Right lobe of liver (tissue), 6 donors: ENCODE results near the gene NRIP2. TPM values are rescaled to one million over a fixed set of nuclear protein-coding genes. Genes with fewer than 3 reads are reported as not detected.

Source experiments
- ATAC-seq, 4 donors: fragments of 200-7000 bp; cut with Tn5 transposase; one replicate each; pipeline ENCODE4 v1.9.1; 2020; ENCODE audit warnings: mild to moderate bottlenecking in 4 of 4, moderate library complexity in 4 of 4
- DNase-seq, 3 donors: peaks; one replicate each; pipeline ENCODE4 v3.0.0-alpha.2; 2020
- H3K27ac ChIP-seq, 3 donors: fragments of 200-600 bp; one replicate each; pipeline ENCODE4 v1.8.0; 2022
- H3K27me3 ChIP-seq, 2 donors: fragments of 200-600 bp; one replicate each; pipeline ENCODE4 v1.8.0; 2022
- H3K36me3 ChIP-seq, 4 donors: fragments of 200-600 bp; sonication (generic) in 1 of 4; one replicate each; pipeline versions ENCODE4 v1.5.1 to v1.8.0; 2017 to 2022; ENCODE audit warnings: control low read depth in 1 of 4
- H3K4me1 ChIP-seq, 4 donors: fragments of 200-600 bp; sonication (generic) in 1 of 4; one replicate each; pipeline versions ENCODE4 v1.5.1 to v1.8.0; 2017 to 2022; ENCODE audit warnings: control low read depth in 1 of 4
- H3K4me3 ChIP-seq, 3 donors: fragments of 200-600 bp; one replicate each; pipeline ENCODE4 v1.8.0; 2022
- H3K9me3 ChIP-seq, 4 donors: fragments of 200-600 bp; sonication (generic) in 1 of 4; one replicate each; pipeline versions ENCODE4 v1.5.1 to v1.8.0; 2017 to 2022; ENCODE audit warnings: control low read depth in 1 of 4
- CTCF ChIP-seq, 4 donors: fragments of 200-600 bp in 3 of 4; fragments of 450-650 bp in 1 of 4; IDR thresholded peaks; one replicate each; pipeline versions ENCODE4 v1.5.1 to v1.8.0; 2016 to 2022; ENCODE audit warnings: antibody characterized with exemption in 4 of 4, mild to moderate bottlenecking in 2 of 4
- POLR2A ChIP-seq: fragments of 450-650 bp; IDR thresholded peaks from one replicate; pipeline ENCODE4 v1.6.1; 2017; ENCODE audit warnings: antibody characterized with exemption, mild to moderate bottlenecking
- WGBS: methylation state at CpG from one replicate; pipeline ENCODE4 v1.1.6; 2018; ENCODE audit warnings: low coverage, low lambda C conversion rate; ENCODE audit not compliant: insufficient coverage; ENCODE audit errors: missing lambda C conversion rate; 5-methylcytosine and 5-hydroxymethylcytosine counted together
- intact Hi-C, 2 donors: fragments of 100-400 bp; cut with DNase I; formaldehyde crosslinking; loops; one replicate each; pipeline versions ENCODE4 v1.11.2 to v1.14.1; 2022
- long read RNA-seq: library from polyadenylated mRNA; unstranded; transcript quantifications from one replicate; pipeline ENCODE4 v2.0.0, GENCODE V29; 2019
- total RNA-seq, 6 experiments: library from RNA; depleted of rRNA in 2 of 6; stranded (reverse); fragments of >200 nt in 2 of 6; fragmentation: NEBNext Ultra II Directional in 3 of 6; extraction: Animal tissue kit (Norgen Biotek cat#: 25700) in 3 of 6; gene quantifications; one replicate each; pipeline versions ENCODE4 v1.1.0 to v1.2.4, GENCODE V29; 2016 to 2023
- donor health status: DM: no; HTN: yes; CAD: no.
- donor health status: DM: no; HTN: no; CAD: no.
- donor health status: DM: no; HTN: no; CAD: no.
- donor health status: DM: no; HTN: yes; CAD: no.
- donor health status: DM: no; HTN: yes; CAD: no.

Gene NRIP2
- under 1 TPM; 0.12 to 0.29 (median 0.20) TPM for total RNA-seq
- long read RNA-seq, partial matches to known transcripts, result 0 of 1 reads
- long read RNA-seq, other reads (novel, unspliced or antisense), result 0 of 1 reads

- WGBS, result 35% methylated on average over 16 of the region's 32 CpGs
- ATAC-seq (peak; percentile 13 to 39 (median 24)), DNase-seq (no peak)
- TF ChIP-seq CTCF (IDR thresholded peaks at IDR 0.05) (no peak), POLR2A (no peak)
- intact Hi-C loops, result no loop called here
- Histone ChIP-seq H3K36me3 (no peaks in the 10 kb centered on the region), H3K4me1 (no peaks in the 10 kb centered on the region), H3K4me3 (no peak within 1 kb of the TSS), H3K27ac (no peak within 1 kb of the TSS), H3K9me3 (no peaks in the 10 kb centered on the region), H3K27me3 (no peaks in the 10 kb centered on the region)
Measured at GRCh38 chr12:2834581-2835491, at the start of gene NRIP2. NRIP2 (minus strand) TSS chr12:2835035; CDS start chr12:2834983, 52 bp downstream.

- Histone ChIP-seq H3K4me1 (peaks cover 0 to 17% (median 3%) of the 10 kb centered on the region in 4 donors), H3K27ac (no peak overlapping the region), H3K27me3 (no peaks in the 10 kb centered on the region), H3K9me3 (no peaks in the 10 kb centered on the region), H3K4me3 (no peak overlapping the region), H3K36me3 (no peaks in the 10 kb centered on the region)
- intact Hi-C loops, result no loop called here
- no peak for DNase-seq
- WGBS, result 100% methylated on average over 2 of the region's 3 CpGs
- TF ChIP-seq CTCF (IDR thresholded peaks at IDR 0.05) (no peak), POLR2A (no peak)
- ATAC-seq, result no peak
Measured at GRCh38 chr12:2879853-2880252, 45.0 kb upstream of the NRIP2 start.

GRCh38 chr12:2877953-2878732, 43.3 kb upstream of the NRIP2 start:
- peaks cover 0 to 13% (median 3%) of the 10 kb centered on the region in 4 donors for H3K4me1 ChIP-seq
- H3K9me3 ChIP-seq, result no peaks in the 10 kb centered on the region
- intact Hi-C loops, result no loop called here
- peak overlapping the region in 2 of 3 donors; percentile 83 to 97 for H3K27ac ChIP-seq
- peak in 1 of 3 donors; percentile 43 for DNase-seq
- 24% methylated on average over 12 of the region's 16 CpGs for WGBS
- peak overlapping the region; percentile 72 to 98 (median 95) for H3K4me3 ChIP-seq
- no peaks in the 10 kb centered on the region for H3K27me3 ChIP-seq
- TF ChIP-seq POLR2A (no peak), CTCF (IDR thresholded peaks at IDR 0.05) (no peak)
- no peaks in the 10 kb centered on the region for H3K36me3 ChIP-seq
- ATAC-seq, result peak; percentile 13 to 54 (median 40)

GRCh38 chr12:2877047-2877952, 42.5 kb upstream of the NRIP2 start, which contains the start of the genes FOXM1 and RHNO1:
FOXM1 (minus strand) TSS chr12:2877174; CDS start chr12:2874478, 2,696 bp downstream.
RHNO1 (plus strand) TSS chr12:2877223; CDS start chr12:2885367, 8,144 bp downstream.
- ATAC-seq (peak; percentile 88 to 95 (median 92)), DNase-seq (peak; percentile 92 to 94 (median 93))
- WGBS, result 3% methylated on average over 23 of the region's 70 CpGs
- Histone ChIP-seq H3K9me3 (no peaks in the 10 kb centered on the region), H3K4me1 (peaks cover 0 to 13% (median 3%) of the 10 kb centered on the region in 4 donors), H3K27me3 (no peaks in the 10 kb centered on the region), H3K36me3 (no peaks in the 10 kb centered on the region), H3K27ac (peak within 1 kb of the TSS; percentile 65 to 97 (median 83)), H3K4me3 (peak within 1 kb of the TSS; percentile 72 to 98 (median 95))
- TF ChIP-seq CTCF (IDR thresholded peaks at IDR 0.05), result peak in 2 of 4 donors; percentile 17 to 28
- TF ChIP-seq POLR2A, result peak; percentile 40
- intact Hi-C loops, result no loop called here
